ENCODE data around the gene DIS3L2. TPM values are rescaled to one million over a fixed set of nuclear protein-coding genes. Genes with fewer than 3 reads are reported as not detected.
A peak's percentile ranks its signal among the peaks of the same experiment; 100 is the strongest.

DIS3L2 gene
- total and polyA plus RNA-seq, 2 of the 8 experiments (the other 6 are each of a cell fraction or from before 2014, with no cell fraction given), result 11.5 to 21.6 TPM

DNA sequence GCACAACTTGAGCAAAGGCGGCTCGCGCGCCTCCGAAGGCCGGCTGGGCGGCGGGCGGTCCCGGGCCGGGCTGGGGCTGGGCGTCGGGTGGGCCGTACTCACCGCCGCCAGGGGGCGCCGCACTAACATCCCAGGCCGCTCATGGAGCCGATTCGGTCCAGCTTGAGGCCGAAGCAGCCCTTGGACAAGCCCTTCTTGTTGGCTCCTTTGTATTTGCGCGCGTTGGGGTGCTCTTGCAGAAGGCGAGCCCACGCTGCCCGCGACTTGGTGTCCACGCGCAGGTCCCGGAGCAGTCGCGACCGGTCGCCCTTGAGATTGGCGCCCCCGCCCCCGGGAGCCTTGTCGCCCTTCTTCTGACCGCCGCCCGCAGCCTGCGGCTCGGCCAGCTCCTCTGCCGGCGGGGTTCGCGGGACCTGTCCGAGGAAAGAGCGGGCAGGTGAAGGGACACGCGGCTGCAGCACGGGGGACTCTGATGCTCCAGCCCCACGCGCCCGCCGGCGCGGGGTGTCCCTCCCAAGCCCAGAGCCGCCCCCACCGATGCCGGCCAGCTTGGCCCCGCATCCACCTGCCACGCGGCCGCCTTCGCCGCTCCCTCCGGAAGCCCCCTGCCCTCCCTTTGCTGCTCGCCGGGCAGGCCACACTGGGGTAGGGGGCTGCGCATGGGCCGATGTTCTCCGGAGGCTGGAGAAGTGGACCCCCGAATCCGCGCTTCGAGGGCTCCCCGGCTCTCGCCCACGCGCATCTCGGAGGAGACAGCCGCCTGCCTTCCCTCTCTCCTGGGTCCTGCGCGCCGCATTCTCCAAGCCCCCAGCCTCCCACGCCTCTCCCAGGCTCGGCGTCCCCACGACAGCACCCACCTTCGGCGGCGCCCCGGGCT is 36.0 kb upstream of the DIS3L2 start (continued):
- TF ChIP-seq HDAC6 (IDR thresholded peaks at IDR 0.05; ENCODE audit: low read depth, low read length) (no peak), POU5F1 (IDR thresholded peaks at IDR 0.05; ENCODE audit: low read depth, low read length) (no peak), KDM4A (IDR thresholded peaks at IDR 0.05; ENCODE audit: low read depth, low read length, severe bottlenecking) (peak; percentile 97), RNF2 (IDR thresholded peaks at IDR 0.05; ENCODE audit: borderline replicate concordance, low read depth, low read length, missing control alignments, poor library complexity, severe bottlenecking) (peak; percentile 17), SUZ12 (IDR thresholded peaks at IDR 0.05; ENCODE audit: low read length) (peak; percentile 16; the same call in 1 of the 2 replicates), RBBP5 (IDR thresholded peaks at IDR 0.05; ENCODE audit: borderline replicate concordance, low read depth, low read length) (peak; percentile 20; the same call in 1 of the 2 replicates), ASH2L (IDR thresholded peaks at IDR 0.05; ENCODE audit: low read length) (no peak), GABPA (IDR thresholded peaks at IDR 0.05; ENCODE audit: borderline replicate concordance, insufficient read depth, low read length) (0 out of 2 replicates have a peak, but pooled peaks have one; percentile 33), RFX5 (IDR thresholded peaks at IDR 0.05; ENCODE audit: borderline replicate concordance, low read depth, low read length) (no peak), EZH2 (IDR thresholded peaks at IDR 0.05; ENCODE audit: low read depth, low read length, severe bottlenecking) (no peak), SP1 (IDR thresholded peaks at IDR 0.05; ENCODE audit: low read depth, low read length) (no peak)
- TF ChIP-seq, protein P1, sequence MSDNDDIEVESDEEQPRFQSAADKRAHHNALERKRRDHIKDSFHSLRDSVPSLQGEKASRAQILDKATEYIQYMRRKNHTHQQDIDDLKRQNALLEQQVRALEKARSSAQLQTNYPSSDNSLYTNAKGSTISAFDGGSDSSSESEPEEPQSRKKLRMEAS (IDR thresholded peaks at IDR 0.05), result peak; percentile 46; the same call in 1 of the 2 replicates

All from H1 (cell line).